BJ (cell line): ENCODE measurements around the gene IL1RAP. TPM values are rescaled to one million over a fixed set of nuclear protein-coding genes. Genes with fewer than 3 reads are reported as not detected.

Experiments
- CTCF ChIA-PET: fragments of 350-600 bp; formaldehyde crosslinking; extraction: SDS; loops from one replicate; lab custom pipeline; 2021; ENCODE audit warnings: antibody characterized with exemption, inconsistent platforms; lab: Yijun Ruan, JAX
- POLR2A ChIA-PET: fragments of 300-600 bp; sonication (Branson Sonifier 250); formaldehyde crosslinking; extraction: SDS; loops from one replicate; lab custom pipeline; 2021; ENCODE audit warnings: antibody characterized with exemption; lab: Charles Lee
- DNase-seq: peaks from one replicate; pipeline ENCODE4 v3.0.0-alpha.2; 2011; ENCODE audit warnings: low read depth
- H3K27me3 ChIP-seq: 2 replicates; pipeline ENCODE4 v1.6.0; 2011; ENCODE audit warnings: low read length; ENCODE audit not compliant: control insufficient read depth, insufficient read depth
- H3K36me3 ChIP-seq: 2 replicates; pipeline ENCODE4 v1.5.1; 2011; ENCODE audit warnings: low read length; ENCODE audit not compliant: control insufficient read depth, insufficient read depth
- H3K4me3 ChIP-seq: 2 replicates; pipeline ENCODE4 v1.5.1; 2011; ENCODE audit warnings: low read depth, mild to moderate bottlenecking, control low read depth, low read length
- polyA plus RNA-seq: library from polyadenylated mRNA; depleted of rRNA; stranded (reverse); fragments of >200 nt; gene quantifications from 2 replicates; pipeline ENCODE4 v1.2.3, GENCODE V29; 2011
- TF ChIP-seq, protein P1 (sequence below): IDR thresholded peaks from 2 replicates; pipeline ENCODE4 v1.5.1; 2011; ENCODE audit warnings: low read depth, mild to moderate bottlenecking, control low read depth, inconsistent platforms, low read length, moderate library complexity; ENCODE audit not compliant: insufficient read depth

The IL1RAP gene
- polyA plus RNA-seq, 1 experiment: 8.6 TPM

DNA sequence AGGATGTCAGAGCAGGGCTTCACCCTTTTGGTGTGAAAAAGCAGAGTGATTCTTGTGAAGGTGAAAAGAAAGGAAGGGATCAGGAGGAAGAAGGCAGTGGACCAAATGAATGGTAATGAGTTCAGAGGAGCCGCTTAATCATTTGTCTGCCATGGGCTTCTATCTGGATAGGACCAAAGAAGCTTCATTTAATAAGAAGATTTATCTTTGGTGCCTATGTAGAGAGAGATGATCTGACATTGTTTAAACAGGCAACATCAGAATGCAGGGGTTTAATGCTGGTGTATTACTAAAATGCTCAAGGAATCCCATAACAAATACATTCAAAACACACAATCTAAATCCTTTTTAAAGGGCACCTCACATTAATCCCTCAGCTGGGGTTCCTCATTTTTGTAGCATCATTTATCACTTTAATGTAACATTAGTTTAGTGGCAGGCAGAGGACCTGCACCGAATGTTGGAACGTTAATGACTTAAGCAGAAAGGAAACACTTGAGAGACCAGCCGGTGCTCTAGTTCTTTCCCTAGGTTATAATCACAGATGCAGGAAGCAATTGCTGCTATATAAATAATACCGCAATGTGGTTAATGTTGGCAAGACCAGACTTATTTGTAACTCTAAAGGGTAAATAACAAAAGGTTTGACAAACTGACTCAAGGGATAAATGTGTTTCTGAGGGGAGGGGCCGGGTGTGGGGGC is 27.9 kb upstream of the IL1RAP start:
- DNase-seq: no peak
- H3K27me3 ChIP-seq: peaks cover 2% of the 10 kb centered on the region; the same call in 1 of the 2 replicates
- ChIA-PET CTCF (no interaction called here), POLR2A (no interaction called here)
- no peaks in the 10 kb centered on the region for H3K36me3 ChIP-seq
- H3K4me3 ChIP-seq: no peak overlapping the region
- TF ChIP-seq, protein P1, sequence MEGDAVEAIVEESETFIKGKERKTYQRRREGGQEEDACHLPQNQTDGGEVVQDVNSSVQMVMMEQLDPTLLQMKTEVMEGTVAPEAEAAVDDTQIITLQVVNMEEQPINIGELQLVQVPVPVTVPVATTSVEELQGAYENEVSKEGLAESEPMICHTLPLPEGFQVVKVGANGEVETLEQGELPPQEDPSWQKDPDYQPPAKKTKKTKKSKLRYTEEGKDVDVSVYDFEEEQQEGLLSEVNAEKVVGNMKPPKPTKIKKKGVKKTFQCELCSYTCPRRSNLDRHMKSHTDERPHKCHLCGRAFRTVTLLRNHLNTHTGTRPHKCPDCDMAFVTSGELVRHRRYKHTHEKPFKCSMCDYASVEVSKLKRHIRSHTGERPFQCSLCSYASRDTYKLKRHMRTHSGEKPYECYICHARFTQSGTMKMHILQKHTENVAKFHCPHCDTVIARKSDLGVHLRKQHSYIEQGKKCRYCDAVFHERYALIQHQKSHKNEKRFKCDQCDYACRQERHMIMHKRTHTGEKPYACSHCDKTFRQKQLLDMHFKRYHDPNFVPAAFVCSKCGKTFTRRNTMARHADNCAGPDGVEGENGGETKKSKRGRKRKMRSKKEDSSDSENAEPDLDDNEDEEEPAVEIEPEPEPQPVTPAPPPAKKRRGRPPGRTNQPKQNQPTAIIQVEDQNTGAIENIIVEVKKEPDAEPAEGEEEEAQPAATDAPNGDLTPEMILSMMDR: no peak

DNA sequence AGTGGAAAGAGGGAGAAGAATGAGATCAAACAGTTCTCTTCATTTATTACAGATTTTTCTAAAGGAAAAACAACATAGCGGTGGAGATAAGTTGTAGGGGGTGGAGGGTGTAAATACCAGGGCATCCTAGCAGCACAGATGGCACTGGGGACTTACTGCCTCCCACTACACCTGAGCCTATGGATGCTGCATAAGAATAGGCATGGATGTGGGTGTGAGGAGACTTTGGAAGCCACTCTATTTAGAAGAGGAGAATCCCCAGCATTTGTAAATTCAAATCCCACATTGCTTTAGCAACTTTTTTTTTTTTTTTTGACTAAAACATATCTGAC is 27.4 kb upstream of the IL1RAP start:
- Histone ChIP-seq H3K4me3 (no peak overlapping the region), H3K36me3 (no peaks in the 10 kb centered on the region), H3K27me3 (peaks cover 2% of the 10 kb centered on the region; the same call in 1 of the 2 replicates)
- ChIA-PET CTCF (no interaction called here), POLR2A (no interaction called here)
- no peak for DNase-seq
- TF ChIP-seq, protein P1: no peak

DNA sequence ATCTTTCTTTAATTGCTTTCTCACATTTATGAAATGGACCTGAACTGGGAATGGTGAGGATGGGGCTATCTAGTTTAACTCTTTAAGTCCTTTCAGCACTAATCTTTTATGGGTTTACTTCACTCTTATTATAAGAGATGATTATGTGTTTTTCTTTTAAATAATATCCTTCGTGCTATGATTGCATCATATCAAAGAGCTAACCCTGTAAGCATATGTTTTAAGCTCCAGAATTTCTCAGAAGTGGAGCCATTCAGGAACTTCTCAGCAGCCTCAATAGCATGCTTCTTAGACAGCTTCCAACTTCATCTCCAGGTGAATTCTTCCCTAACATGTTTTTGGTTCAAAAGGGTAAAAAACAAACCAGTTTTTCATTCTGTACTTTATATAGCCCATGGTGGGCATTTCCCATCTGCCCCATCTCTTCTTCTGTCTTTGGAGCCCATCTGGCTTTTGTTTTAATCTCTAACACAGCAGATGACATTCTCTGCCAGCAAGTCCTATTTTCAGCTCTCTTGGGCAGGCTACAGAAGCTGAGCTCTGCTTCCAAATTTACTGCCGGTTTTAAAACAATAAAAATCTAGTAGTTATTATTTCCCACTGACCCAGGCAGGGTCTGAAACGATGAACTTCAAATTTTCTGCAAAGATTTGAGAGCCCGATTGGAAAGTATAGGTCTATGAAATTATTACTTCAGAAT is 26.8 kb upstream of the IL1RAP start:
- Histone ChIP-seq H3K27me3 (peaks cover 2% of the 10 kb centered on the region; the same call in 1 of the 2 replicates), H3K4me3 (no peak overlapping the region), H3K36me3 (no peaks in the 10 kb centered on the region)
- TF ChIP-seq, protein P1: no peak
- DNase-seq: no peak
- CTCF ChIA-PET: no interaction called here
- POLR2A ChIA-PET: no interaction called here

DNA sequence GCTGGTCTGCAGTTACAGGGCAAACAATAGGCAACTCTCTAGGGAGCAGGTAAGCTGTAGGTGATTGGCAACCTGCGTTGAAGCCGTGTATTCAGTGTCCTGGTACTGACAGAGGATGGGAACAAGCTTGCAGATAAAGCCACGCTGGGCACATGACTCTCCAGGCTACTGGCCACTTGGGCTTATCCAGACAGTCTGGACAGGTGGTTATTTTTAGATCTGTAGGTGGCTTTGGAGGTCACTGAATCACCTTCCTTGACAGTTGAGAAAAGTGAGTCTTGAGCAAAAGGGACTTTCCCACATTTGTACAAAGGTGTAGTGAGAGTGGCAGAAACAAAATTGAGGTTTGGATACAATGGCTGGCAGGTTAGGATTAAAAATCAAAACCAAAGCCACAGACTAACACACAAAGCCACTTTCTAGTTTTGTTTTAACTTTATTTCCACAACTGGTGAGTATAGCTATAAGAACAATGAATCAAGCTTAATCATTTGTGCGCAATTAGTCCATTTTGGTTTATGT is 22.3 kb upstream of the IL1RAP start:
- ChIA-PET CTCF (no interaction called here), POLR2A (no interaction called here)
- Histone ChIP-seq H3K36me3 (no peaks in the 10 kb centered on the region), H3K4me3 (no peak overlapping the region), H3K27me3 (peaks cover 2% of the 10 kb centered on the region; the same call in 1 of the 2 replicates)
- TF ChIP-seq, protein P1: no peak
- no peak for DNase-seq

DNA sequence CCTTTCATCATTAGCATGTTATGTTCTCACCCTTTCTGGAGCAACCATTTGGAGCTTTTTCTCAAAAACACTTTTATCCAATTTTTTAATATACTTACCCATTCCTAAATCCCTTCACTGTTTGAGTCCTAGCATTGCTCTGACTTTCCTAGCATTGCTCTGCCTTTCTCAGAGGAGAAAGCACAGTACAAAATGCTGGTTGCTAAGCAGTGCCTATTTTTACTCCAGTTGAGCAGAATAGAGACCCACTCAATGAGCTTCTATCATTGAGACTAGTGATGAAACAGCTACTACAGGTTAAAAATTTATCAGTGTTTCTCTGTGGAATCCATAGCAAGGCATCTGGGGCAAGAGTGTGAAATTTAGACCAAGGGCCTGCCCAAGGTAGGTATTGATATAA is 21.8 kb upstream of the IL1RAP start:
- ChIA-PET POLR2A (no interaction called here), CTCF (no interaction called here)
- no peaks in the 10 kb centered on the region for H3K36me3 ChIP-seq
- no peak overlapping the region for H3K4me3 ChIP-seq
- TF ChIP-seq, protein P1: no peak
- DNase-seq: no peak
- 0 out of 2 replicates have a peak, but pooled peaks cover 2% of the 10 kb centered on the region for H3K27me3 ChIP-seq
